ENCODE data around the gene NCAM2. TPM values are rescaled to one million over a fixed set of nuclear protein-coding genes. Genes with fewer than 3 reads are reported as not detected.

The NCAM2 gene
- total RNA-seq, 1 experiment from 2014 or later = not detected

DNA sequence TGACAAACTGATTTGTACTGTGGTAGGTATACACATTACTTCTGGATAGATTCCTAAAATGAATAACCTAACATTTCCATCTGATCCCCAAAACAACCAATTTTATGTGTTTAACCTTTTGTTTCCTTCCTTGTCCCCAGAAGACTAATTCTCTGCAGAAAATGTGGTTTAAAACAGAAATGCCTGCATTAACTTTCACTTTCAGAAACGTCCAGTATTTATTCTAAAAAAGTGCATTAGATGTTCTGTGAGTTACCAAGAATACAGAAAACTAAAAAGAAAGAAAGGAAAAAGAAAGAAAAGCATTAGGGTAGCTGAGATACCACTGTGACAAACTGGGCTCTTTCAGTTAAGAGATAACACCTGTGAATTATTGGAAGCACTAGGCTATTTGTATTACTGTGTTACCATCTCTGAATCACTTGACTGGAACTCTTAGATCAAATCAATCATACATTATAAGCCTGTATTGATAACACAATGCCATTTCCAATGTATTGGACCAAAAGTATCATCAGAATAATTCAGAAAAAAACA lies 177.7 kb downstream of the NCAM2 start:
- no peak for DNase-seq (ENCODE audit: low spot score)

- DNase-seq (ENCODE audit: low spot score) = no peak
Observed at GRCh38 chr21:21177353-21177986, 179.3 kb downstream of the NCAM2 start.

GRCh38 chr21:21179619-21180298 lies 181.6 kb downstream of the NCAM2 start:
- no peak for DNase-seq (ENCODE audit: low spot score)

DNA sequence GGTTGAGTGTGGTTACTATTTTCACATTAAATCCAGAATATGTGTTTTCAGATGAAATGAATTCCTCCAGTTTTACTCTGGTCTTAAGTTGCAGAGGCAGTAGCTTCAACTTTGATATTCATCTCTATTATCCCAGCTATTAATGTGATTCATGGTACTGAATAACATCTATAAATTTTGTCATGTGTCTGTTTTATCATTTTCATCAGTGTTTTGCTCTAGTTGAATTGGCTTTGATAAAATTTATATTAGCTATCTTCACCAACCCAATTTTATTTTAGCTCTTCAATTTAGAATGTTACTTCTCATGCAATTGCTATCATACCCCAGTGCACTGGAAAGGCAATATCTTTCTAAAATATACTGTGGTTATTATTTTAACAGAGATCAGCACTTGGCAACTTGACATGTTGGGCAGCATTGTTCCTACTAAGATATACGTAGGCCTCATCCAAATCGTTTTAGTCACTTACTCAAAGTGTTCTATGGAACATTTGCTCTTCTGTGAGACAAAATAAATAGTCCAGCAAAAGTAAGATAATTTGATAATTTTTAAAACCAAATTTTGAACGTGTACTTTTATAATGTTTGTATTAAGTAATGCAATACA lies 184.3 kb downstream of the NCAM2 start:
- no peak for DNase-seq (ENCODE audit: low spot score)

DNA sequence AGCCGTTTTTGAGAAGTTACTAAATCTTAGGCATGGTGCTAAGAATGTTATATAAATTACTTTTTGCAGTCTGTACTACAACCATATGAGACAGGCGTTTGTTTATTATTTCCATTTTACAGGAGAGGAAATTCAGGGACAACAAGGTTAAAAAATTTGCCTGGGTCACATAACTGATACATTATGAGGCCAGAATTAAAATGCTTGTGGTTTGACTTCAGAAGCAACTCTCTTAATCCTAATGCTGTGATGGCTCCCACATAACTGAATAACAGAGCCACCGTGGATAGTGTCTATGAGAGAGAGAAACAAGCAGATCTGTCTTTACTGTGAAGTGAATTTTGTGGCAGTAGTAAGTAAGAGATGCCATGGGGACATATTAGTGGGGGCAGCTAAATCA lies 184.9 kb downstream of the NCAM2 start:
- no peak for DNase-seq (ENCODE audit: low spot score)

GRCh38 chr21:21184771-21185528 lies 186.7 kb downstream of the NCAM2 start:
- DNase-seq (ENCODE audit: low spot score) = no peak

- no peak for DNase-seq (ENCODE audit: low spot score)
Observed at GRCh38 chr21:21187579-21187978, 189.4 kb downstream of the NCAM2 start.

DNA sequence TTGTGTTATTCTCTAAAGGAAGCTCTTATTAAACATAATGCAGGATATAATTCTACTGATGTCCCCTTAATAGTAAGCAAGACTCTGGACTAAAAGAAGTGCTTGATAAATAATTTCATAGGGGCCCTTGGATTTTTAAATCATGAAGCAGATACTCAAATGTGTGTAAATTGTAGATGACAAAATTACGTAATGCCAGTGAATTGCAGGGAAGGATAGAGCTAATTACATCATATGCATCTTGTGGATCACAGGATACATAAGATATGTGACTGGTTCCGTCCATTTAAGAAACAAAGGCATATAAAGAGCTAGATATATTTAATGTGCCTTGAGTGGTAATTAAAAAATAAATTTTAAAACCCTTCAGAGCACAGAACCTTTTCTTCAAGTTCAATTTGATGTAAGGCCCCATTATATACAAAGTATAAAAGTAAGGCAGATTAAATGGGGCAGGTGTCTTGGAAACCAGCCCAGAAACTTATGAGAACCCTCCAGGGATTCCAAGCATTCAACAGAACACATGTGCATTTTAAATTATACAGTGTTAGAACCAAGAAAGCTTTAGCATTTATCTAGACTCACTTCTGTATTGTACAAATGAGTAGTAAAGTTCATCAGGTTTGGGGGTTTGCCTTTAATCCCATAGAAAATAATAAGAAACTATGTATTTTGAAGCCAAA lies 190.4 kb downstream of the NCAM2 start:
- no peak for DNase-seq (ENCODE audit: low spot score)

DNA sequence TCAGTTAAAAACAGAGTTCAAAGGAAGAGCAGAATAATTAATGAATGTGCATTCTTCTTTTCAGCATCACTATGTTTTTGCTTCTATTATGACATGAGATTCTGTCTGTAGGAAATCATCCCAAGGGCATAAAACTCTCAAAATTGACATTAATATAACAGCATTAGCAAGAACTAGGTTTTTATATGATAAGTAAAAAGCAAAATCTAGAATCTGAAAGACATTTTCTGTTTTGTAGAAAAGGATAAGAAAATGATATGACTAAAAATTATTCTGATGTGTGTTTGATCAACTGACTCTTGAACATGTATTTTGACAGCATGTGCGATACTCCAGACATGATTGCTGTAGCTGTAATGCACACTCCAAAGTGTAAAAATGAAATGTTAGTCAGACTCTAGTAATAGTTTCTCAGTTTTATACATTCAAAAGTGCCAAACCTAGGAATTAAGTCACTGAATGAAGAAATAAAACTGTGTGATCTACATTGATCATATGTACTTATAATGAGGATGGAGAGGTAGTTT lies 197.3 kb downstream of the NCAM2 start:
- DNase-seq (ENCODE audit: low spot score) = no peak

DNA sequence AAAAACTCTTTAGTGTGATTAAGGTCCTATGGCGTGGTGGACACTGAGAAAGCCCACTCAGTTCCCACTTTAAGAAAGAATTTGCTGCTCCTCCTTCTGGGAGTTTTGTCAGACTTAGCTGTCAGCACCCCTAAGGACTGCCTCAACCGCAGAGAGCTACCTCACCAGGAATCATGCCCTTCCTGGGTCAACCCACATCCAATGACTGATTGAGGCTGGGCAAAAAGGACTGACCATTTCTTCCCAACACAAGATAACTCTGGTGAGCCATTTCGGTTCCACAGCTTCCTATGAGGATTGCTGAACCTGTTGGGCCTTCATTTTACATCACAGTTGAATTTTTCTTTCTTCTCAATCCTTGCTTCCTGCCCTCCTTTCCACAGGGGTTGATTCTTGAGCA lies 197.9 kb downstream of the NCAM2 start:
- no peak for DNase-seq (ENCODE audit: low spot score)

DNA sequence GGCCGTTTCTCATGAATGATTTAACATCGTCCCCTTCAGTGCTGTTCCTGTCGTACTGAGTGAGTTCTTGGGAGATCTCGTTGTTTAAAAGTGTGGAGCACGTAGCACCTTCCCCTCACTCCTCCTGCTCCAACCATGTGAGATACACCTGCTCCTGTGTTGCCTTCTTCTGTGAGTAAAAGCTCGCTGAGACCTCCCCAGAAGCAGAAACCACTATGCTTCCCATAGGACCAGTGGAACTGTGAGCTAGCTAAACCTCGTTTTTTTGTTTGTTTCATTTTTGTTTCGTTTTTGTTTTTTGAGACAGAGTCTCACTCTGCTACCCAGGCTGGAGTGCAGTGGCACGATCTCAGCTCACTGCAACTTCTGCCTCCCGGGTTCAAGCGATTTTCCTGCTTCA lies 198.6 kb downstream of the NCAM2 start:
- no peak for DNase-seq (ENCODE audit: low spot score)

DNA sequence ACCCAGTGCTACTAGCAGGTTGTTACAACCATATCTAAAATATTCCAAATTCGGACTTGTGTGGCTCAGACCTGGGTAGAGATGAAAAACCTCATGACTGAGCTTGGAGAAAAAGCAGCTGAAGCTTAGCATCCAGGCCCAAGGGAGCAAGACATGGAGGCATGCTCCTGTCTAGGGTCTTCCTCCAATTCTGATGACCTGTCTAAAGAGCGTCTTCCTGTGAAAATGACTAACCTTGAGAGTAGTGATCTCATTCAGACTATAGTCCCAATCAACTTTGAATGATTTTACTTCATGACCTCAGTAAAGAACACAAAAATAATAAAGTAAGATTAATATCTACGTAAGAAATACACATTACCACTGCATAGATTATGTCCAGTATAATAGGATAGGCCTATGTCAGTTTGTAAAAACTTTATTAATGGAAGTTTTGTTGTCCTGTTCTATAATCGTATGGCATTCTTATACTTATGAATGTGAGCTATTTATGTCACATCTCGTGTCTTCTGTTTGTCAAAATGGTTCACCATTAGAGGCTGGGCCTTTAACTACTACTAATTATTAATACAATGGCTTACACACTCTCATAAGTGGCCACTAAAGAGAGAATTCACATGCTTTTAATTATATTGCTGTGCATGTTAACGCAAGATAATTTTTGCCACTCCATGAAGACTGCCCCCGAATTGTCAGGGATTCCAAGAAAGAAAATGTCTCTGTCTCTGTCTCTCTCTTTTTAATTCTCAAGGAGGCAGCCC lies 201.3 kb downstream of the NCAM2 start:
- no peak for DNase-seq (ENCODE audit: low spot score)

DNA sequence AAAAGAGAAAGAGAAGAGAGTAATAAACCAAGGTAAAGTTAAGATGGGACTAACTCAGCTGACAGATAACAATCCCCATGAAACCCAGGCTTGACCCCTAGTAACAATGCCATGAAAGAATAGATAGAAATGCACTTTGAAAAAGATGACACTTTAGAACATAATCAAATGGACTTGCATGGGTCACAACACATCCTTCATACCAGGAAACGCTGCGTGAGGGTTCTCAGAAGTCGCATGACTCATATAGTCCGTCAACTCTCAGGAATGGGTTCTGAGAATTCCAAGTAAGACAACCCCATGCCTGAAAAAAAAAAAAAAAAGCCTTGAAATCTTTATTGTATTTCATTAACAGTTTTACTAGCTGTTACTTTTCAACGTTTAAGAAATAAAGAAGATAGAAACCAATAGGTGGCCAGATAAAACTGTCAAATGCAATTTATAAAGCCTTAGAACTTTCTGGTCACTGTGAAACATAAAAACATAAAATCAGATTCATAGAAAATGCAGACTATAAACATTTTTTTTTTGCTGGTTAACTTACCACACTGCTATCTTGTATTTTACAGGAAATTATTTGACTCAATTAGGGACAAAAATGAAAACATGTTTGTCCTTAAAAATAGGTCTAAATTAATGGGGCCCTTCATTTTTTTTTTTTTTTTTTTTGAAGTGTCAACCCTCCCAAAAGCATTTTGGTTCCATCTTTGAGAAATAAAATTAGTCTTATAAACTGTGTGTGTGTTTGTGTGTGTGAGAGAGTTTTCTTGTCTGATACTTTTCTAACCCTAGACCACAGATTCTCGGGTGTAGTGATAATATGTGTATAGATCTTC lies 202.1 kb downstream of the NCAM2 start:
- DNase-seq (ENCODE audit: low spot score) = no peak

GRCh38 chr21:21200939-21201615 lies 202.9 kb downstream of the NCAM2 start:
- no peak for DNase-seq (ENCODE audit: low spot score)

- DNase-seq (ENCODE audit: low spot score) = no peak
Observed at GRCh38 chr21:21203822-21204339, 205.7 kb downstream of the NCAM2 start.

GRCh38 chr21:21204366-21204996 lies 206.3 kb downstream of the NCAM2 start:
- no peak for DNase-seq (ENCODE audit: low spot score)

GRCh38 chr21:21205604-21206003 lies 207.4 kb downstream of the NCAM2 start:
- no peak for DNase-seq (ENCODE audit: low spot score)

DNA sequence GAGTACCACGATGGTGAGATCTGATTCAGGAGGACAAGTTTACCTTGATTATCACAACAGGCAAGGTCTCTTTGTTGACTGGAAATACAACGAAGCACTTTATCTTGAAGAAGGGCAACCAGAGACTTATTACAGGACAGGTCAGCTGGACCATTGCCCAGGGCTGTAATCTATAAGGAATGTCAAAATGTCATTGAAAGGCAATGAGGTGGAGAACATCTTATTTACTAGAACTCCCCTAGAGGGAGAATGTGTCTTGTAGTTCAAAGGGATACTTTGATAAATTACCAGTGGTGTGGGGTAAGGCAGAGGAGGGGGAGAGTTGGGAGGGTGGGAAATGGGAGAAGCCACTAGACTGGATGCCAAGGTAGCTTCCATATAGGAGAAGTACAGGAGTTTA lies 212.3 kb downstream of the NCAM2 start:
- no peak for DNase-seq (ENCODE audit: low spot score)

Data from HT-29 (cell line).